T-cell (primary cell): ENCODE measurements around the gene LHFPL2. TPM values are rescaled to one million over a fixed set of nuclear protein-coding genes. Genes with fewer than 3 reads are reported as not detected.

ENCODE experiments used
- ATAC-seq, 4 experiments: fragments of 200-7000 bp in 3 of 4; fragments of 150-1000 bp in 1 of 4; cut with Tn5 transposase; replicated peaks in 1 of 4; 1 replicate in 3 of 4; 2 replicates in 1 of 4; pipeline ENCODE4 v1.10.0; 2021; ENCODE audit warnings: moderate library complexity in 3 of 4, mild to moderate bottlenecking in 2 of 4, moderate number of reproducible peaks in 1 of 4
- CTCF ChIA-PET, 2 donors: fragments of 300-600 bp; sonication (Branson Sonifier 250); formaldehyde crosslinking; loops; one replicate each; lab custom pipeline; 2022; ENCODE audit warnings: antibody characterized with exemption in 2 of 2; lab: Charles Lee
- POLR2A ChIA-PET, 2 donors: fragments of 300-600 bp; sonication (Branson Sonifier 250); formaldehyde crosslinking; loops; one replicate each; lab custom pipeline; 2022; ENCODE audit warnings: antibody characterized with exemption in 2 of 2; lab: Charles Lee
- DNase-seq, 35 experiments: peaks; one replicate each; pipeline versions ENCODE4 v3.0.0 to v3.0.0-alpha.2; 2013 to 2023
- H3K27ac ChIP-seq: one replicate; pipeline ENCODE4 v1.5.1; 2013; ENCODE audit warnings: low read length
- H3K27me3 ChIP-seq, 2 experiments: replicated peaks in 1 of 2; 1 replicate in 1 of 2; 2 replicates in 1 of 2; pipeline versions ENCODE4 v1.6.1 to v1.7.0; 2013; ENCODE audit warnings: low read length in 1 of 2, mixed read lengths in 1 of 2; ENCODE audit not compliant: control insufficient read depth in 2 of 2, insufficient read depth in 2 of 2; ENCODE audit errors: extremely low read depth in 1 of 2
- H3K36me3 ChIP-seq, 2 donors: 1 replicate in 1 of 2; 2 replicates in 1 of 2; pipeline versions ENCODE4 v1.6.1 to v1.7.0; 2013; ENCODE audit warnings: low read length in 1 of 2; ENCODE audit not compliant: control insufficient read depth in 2 of 2, insufficient read depth in 1 of 2; ENCODE audit errors: extremely low read depth in 1 of 2
- H3K4me1 ChIP-seq, 2 experiments: 1 replicate in 1 of 2; 2 replicates in 1 of 2; pipeline versions ENCODE4 v1.6.1 to v1.7.0; 2013; ENCODE audit warnings: low read length in 2 of 2, mixed read lengths in 1 of 2; ENCODE audit not compliant: insufficient read depth in 2 of 2, control insufficient read depth in 1 of 2; ENCODE audit errors: extremely low read depth in 1 of 2
- H3K4me3 ChIP-seq, 2 donors: 1 replicate in 1 of 2; 2 replicates in 1 of 2; pipeline versions ENCODE4 v1.5.1 to v1.7.0; 2013; ENCODE audit warnings: mild to moderate bottlenecking in 2 of 2, low read length in 1 of 2, moderate library complexity in 1 of 2; ENCODE audit not compliant: control insufficient read depth in 1 of 2; ENCODE audit errors: extremely low read depth in 1 of 2
- H3K9me3 ChIP-seq: 2 replicates; pipeline ENCODE4 v1.7.0; 2013
- H3K27ac Mint-ChIP-seq, 2 donors: one replicate each; pipeline ENCODE4 v1.8.0; 2020 to 2021; ENCODE audit warnings: mild to moderate bottlenecking in 2 of 2, mixed read lengths in 2 of 2
- H3K27me3 Mint-ChIP-seq, 2 donors: one replicate each; pipeline ENCODE4 v1.8.0; 2021 to 2022; ENCODE audit warnings: mixed read lengths in 2 of 2
- H3K36me3 Mint-ChIP-seq: one replicate; pipeline ENCODE4 v1.8.0; 2021; ENCODE audit warnings: mixed read lengths
- H3K4me1 Mint-ChIP-seq, 3 donors: one replicate each; pipeline ENCODE4 v1.8.0; 2020 to 2022; ENCODE audit warnings: mixed read lengths in 3 of 3, mild to moderate bottlenecking in 1 of 3
- H3K4me3 Mint-ChIP-seq, 3 donors: one replicate each; pipeline ENCODE4 v1.8.0; 2020 to 2022; ENCODE audit warnings: mild to moderate bottlenecking in 3 of 3, mixed read lengths in 3 of 3, moderate library complexity in 3 of 3
- H3K9me3 Mint-ChIP-seq, 3 donors: one replicate each; pipeline ENCODE4 v1.8.0; 2020 to 2022; ENCODE audit warnings: mixed read lengths in 3 of 3
- WGBS: methylation state at CpG from one replicate; pipeline ENCODE4 v1.1.5; 2013; ENCODE audit warnings: missing lambda C conversion rate; ENCODE audit not compliant: insufficient coverage; 5-methylcytosine and 5-hydroxymethylcytosine counted together
- total RNA-seq, 35 experiments: library from RNA in 6 of 35; stranded (reverse) in 6 of 35; fragments of 120-200 nt in 1 of 35; gene quantifications; one replicate each; pipeline versions ENCODE4 v1.2.1 to v1.2.4 and lab custom pipeline; 2013 to 2026

The LHFPL2 gene
- total RNA-seq, 5 donors from 2014 or later (not counting 1 experiment from before 2014, with no cell fraction given) = 0.19 to 1.9 (median 0.82) TPM

DNA sequence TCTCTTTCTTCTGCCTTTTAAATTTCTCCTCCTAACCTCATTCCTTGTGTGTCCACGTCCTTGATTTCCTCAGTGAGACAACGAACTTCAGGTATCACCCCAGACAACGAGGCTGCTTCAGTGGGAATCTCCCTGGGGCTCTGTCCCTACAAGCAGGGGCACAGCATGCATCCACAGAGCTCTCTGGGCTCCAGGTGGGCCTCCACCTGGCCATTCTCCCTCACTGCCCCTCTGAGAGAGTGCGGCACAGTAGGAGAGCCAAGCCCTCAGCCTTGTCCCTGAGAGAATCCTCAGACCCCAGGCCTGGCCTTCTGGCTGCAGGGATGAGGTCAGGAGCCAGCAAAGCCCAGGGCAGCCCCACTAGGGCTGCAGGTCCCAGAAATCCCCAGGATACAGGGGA, 105.3 kb downstream of the LHFPL2 start:
- ATAC-seq (no peak), DNase-seq (no peak)
- no peaks in the 10 kb centered on the region for H3K4me1 Mint-ChIP-seq
- Histone ChIP-seq H3K27me3 (peaks cover 0 to 13% of the 10 kb centered on the region in 2 experiments), H3K27ac (no peak overlapping the region), H3K36me3 (no peaks in the 10 kb centered on the region), H3K4me1 (no peaks in the 10 kb centered on the region), H3K9me3 (no peaks in the 10 kb centered on the region), H3K4me3 (no peak overlapping the region)
- POLR2A ChIA-PET = no interaction called here
- CTCF ChIA-PET = no interaction called here
- no peaks in the 10 kb centered on the region for H3K36me3 Mint-ChIP-seq
- H3K4me3 Mint-ChIP-seq = no peak overlapping the region
- WGBS = 58% methylated on average over 4 of the region's 4 CpGs
- peaks cover 0 to 3% of the 10 kb centered on the region in 2 donors for H3K27me3 Mint-ChIP-seq
- no peak overlapping the region for H3K27ac Mint-ChIP-seq
- H3K9me3 Mint-ChIP-seq = no peaks in the 10 kb centered on the region

DNA sequence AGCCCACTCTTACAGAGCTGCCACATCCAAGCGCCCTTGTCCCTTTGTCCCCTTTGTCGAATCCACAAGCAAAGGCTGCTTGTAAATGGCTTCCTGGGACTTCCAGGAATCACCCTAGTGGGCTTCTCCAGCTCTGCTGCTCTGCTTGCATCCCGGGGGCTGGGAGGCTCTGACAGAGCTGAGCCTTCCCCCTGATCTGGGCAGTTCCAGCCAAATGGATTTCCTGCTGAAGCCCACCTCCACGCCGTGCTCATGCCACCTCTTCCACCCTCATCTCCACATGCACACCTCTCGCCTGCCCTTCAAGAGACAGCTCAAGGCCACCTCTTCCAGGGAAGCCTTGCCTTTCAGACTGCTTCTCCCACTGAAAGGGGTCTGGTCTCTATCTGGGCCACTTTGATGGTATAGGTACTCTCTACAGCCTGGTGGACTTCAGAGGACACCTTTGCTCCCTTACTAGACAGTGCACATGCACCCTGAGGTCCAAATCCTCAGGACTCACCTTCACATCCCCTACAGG, 106.2 kb downstream of the LHFPL2 start:
- H3K27me3 ChIP-seq = peaks cover 0 to 13% of the 10 kb centered on the region in 2 experiments
- no peaks in the 10 kb centered on the region for H3K4me1 Mint-ChIP-seq
- peaks cover 0 to 3% of the 10 kb centered on the region in 2 donors for H3K27me3 Mint-ChIP-seq
- no peaks in the 10 kb centered on the region for H3K36me3 Mint-ChIP-seq
- ATAC-seq = no peak
- ChIA-PET POLR2A (no interaction called here), CTCF (no interaction called here)
- H3K4me1 ChIP-seq = no peaks in the 10 kb centered on the region
- H3K36me3 ChIP-seq = no peaks in the 10 kb centered on the region
- H3K4me3 ChIP-seq = no peak overlapping the region
- H3K27ac ChIP-seq = no peak overlapping the region
- H3K9me3 ChIP-seq = no peaks in the 10 kb centered on the region
- no peak overlapping the region for H3K27ac Mint-ChIP-seq
- DNase-seq = no peak
- no peaks in the 10 kb centered on the region for H3K9me3 Mint-ChIP-seq
- 73% methylated on average over 2 of the region's 6 CpGs for WGBS
- H3K4me3 Mint-ChIP-seq = no peak overlapping the region

DNA sequence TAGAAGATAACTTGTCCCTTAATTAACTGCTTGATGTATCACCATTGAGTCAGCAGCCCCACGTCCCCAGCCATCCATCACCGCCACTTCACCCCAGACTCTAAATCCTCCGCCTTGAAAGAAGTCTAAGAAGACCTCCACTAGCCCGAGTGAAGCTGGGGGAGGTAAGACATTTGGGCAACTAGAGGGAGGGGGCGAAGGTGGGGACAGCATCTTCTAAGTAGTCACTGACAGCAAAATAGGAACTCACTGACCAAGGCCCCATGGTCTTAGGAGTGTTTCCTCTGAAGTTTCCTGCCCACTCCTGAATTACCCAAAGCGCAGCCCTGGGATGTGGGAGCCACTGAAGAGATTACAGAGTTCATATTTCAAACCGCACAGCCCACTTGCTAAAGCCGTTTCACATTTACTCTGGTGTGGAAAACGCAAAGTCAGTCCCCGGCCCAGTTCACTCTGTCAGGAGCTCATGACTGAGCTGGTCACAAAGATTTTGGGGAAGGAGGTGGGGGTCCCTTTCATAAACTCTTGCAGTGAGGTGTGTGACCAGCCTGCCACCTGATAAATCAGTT, 107.4 kb downstream of the LHFPL2 start:
- Histone ChIP-seq H3K4me3 (no peak overlapping the region), H3K27ac (no peak overlapping the region), H3K36me3 (no peaks in the 10 kb centered on the region), H3K9me3 (no peaks in the 10 kb centered on the region), H3K4me1 (no peaks in the 10 kb centered on the region), H3K27me3 (peaks cover 0 to 17% of the 10 kb centered on the region in 2 experiments)
- ATAC-seq = no peak
- ChIA-PET POLR2A (interaction anchor here in 1 of 2 donors (0.6 kb wide), 1 partner anchor 118 kb away, joined by 7 read pairs; no protein-coding TSS in a partner anchor), CTCF (no interaction called here)
- Mint-ChIP-seq H3K4me1 (no peaks in the 10 kb centered on the region), H3K27ac (no peak overlapping the region), H3K4me3 (no peak overlapping the region), H3K9me3 (no peaks in the 10 kb centered on the region), H3K27me3 (peaks cover 0 to 3% of the 10 kb centered on the region in 2 donors), H3K36me3 (no peaks in the 10 kb centered on the region)
- 83% methylated on average over 4 of the region's 10 CpGs for whole genome bisulfite sequencing
- DNase-seq = no peak

DNA sequence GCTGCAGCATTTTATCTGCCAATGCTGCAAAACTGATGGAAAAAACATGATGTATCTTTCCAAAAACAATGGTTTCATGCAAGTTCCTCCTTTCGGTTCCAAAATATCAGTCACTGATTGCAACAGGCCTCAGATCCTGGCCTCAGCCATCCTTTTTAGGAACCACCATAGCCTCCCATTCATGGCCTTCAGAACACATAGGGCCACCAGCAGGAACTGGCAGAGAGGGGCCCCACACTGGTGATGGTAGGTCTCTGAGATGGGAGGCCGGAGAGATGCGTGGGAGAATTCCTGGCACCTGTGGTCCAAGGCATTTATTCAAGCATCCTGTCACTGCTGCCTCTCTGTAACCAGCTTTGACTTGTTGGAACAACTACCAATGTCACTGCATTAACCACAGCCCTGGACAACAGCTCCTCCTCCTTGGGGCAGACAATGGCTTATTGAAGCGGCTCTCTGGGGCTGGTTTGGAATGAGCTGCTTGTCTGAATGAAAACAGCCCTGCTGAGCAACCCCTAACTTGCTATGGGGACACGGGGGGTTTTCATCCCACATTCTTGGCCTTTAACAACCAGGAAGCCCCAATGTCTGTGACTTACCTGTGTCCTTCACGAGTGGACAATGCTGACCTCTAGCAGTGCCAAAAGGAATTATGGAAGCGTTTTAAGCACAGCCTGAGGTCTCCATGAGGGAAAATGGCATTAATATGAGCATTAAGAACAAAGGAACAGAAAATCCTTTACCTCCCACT, 108.1 kb downstream of the LHFPL2 start:
- H3K4me1 Mint-ChIP-seq = no peaks in the 10 kb centered on the region
- DNase-seq = no peak
- CTCF ChIA-PET = no interaction called here

DNA sequence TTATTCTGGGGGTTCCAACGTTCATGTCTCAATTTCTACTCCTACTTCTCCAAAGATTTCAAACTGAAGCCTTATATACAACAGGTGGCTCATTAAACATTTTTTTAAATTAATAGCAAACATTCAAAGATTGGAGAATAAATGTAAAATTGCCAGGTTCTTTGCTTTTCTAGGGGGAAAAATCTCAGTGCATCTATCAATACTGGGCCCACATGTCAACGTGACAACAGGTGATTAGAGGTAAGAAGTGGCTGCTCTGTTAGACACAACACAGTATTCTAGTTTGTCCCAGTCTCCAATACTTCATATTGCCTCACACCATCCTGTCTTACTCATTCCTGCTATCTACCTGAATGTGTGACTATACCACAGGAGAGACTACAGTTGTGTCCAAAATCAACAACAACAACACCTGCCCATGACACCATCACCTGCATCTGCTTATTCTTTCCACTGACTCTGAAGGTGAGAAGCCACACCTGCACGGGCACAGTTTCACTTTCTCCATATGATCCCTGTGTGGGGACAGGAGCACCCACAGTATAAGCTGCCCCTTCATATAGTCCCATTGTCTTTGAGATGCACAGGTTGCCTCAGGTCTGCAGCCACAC, 110.2 kb downstream of the LHFPL2 start:
- H3K4me3 ChIP-seq = no peak overlapping the region
- no peaks in the 10 kb centered on the region for H3K4me1 ChIP-seq
- Mint-ChIP-seq H3K4me3 (no peak overlapping the region), H3K9me3 (no peaks in the 10 kb centered on the region), H3K36me3 (no peaks in the 10 kb centered on the region), H3K4me1 (no peaks in the 10 kb centered on the region), H3K27me3 (peaks cover 0 to 3% of the 10 kb centered on the region in 2 donors), H3K27ac (no peak overlapping the region)
- POLR2A ChIA-PET = no interaction called here
- H3K27me3 ChIP-seq = peaks cover 0 to 16% of the 10 kb centered on the region in 2 experiments
- H3K9me3 ChIP-seq = no peaks in the 10 kb centered on the region
- ATAC-seq (no peak), DNase-seq (no peak)
- no peak overlapping the region for H3K27ac ChIP-seq
- H3K36me3 ChIP-seq = no peaks in the 10 kb centered on the region
- CTCF ChIA-PET = no interaction called here
- WGBS = 75% methylated on average over 1 of the region's 3 CpGs

More for the DNA sequence above, 108.1 kb downstream of the LHFPL2 start:
- Histone ChIP-seq H3K4me3 (no peak overlapping the region), H3K36me3 (no peaks in the 10 kb centered on the region), H3K27ac (no peak overlapping the region), H3K9me3 (no peaks in the 10 kb centered on the region), H3K4me1 (no peaks in the 10 kb centered on the region), H3K27me3 (peaks cover 0 to 17% of the 10 kb centered on the region in 2 experiments)
- POLR2A ChIA-PET = no interaction called here
- no peak overlapping the region for H3K27ac Mint-ChIP-seq
- H3K27me3 Mint-ChIP-seq = peaks cover 0 to 3% of the 10 kb centered on the region in 2 donors
- H3K36me3 Mint-ChIP-seq = no peaks in the 10 kb centered on the region
- WGBS = 86% methylated on average over 3 of the region's 7 CpGs
- H3K4me3 Mint-ChIP-seq = no peak overlapping the region
- no peak for ATAC-seq
- H3K9me3 Mint-ChIP-seq = no peaks in the 10 kb centered on the region

DNA sequence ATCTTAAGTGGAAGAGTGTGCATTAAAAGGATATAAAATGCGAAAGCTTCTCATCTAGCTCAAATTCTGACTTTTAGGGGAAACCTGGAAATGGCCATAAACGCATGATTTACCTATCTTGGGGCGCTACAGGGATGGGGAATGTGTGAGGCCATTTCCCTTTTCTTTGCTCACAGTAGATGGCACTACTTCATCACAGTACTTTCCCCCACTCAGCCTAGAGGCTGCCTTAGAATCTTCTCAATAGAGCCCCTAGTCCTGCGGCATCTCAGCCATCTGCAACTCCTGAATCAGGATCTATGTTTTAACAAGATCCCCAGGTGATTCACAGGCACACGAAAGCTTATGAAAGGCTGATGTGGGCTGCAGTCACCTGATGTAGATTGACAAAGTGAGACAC, 110.8 kb downstream of the LHFPL2 start:
- Histone ChIP-seq H3K4me3 (no peak overlapping the region), H3K4me1 (no peaks in the 10 kb centered on the region), H3K27me3 (peaks cover 0 to 16% of the 10 kb centered on the region in 2 experiments), H3K9me3 (no peaks in the 10 kb centered on the region), H3K36me3 (no peaks in the 10 kb centered on the region), H3K27ac (no peak overlapping the region)
- Mint-ChIP-seq H3K27me3 (peaks cover 0 to 3% of the 10 kb centered on the region in 2 donors), H3K27ac (no peak overlapping the region), H3K4me3 (no peak overlapping the region), H3K9me3 (no peaks in the 10 kb centered on the region), H3K4me1 (no peaks in the 10 kb centered on the region), H3K36me3 (no peaks in the 10 kb centered on the region)
- ChIA-PET POLR2A (no interaction called here), CTCF (interaction anchor here in 1 of 2 donors (0.8 kb wide), 1 partner anchor 429 kb away, joined by 3 read pairs; no protein-coding TSS in a partner anchor)
- no CpG with 5 or more reads among the region's 5 CpGs for WGBS
- DNase-seq = no peak
- ATAC-seq = no peak
